ENCODE results near the gene PSMB4.
"Not testable (repeated sequence)": the region's sequence is repeated elsewhere in the genome, so short reads cannot be mapped to it uniquely, and the experiment has no call there.

The PSMB4 gene

GRCh38 chr1:151386002-151386401, 13.4 kb upstream of the PSMB4 start:
- DNase-seq (ENCODE audit: low spot score) (no peak), FAIRE-seq (no peak)

- not testable (repeated sequence) for DNase-seq (ENCODE audit: low spot score); FAIRE-seq
Measured at GRCh38 chr1:151390221-151391078, 8.9 kb upstream of the PSMB4 start.

DNA sequence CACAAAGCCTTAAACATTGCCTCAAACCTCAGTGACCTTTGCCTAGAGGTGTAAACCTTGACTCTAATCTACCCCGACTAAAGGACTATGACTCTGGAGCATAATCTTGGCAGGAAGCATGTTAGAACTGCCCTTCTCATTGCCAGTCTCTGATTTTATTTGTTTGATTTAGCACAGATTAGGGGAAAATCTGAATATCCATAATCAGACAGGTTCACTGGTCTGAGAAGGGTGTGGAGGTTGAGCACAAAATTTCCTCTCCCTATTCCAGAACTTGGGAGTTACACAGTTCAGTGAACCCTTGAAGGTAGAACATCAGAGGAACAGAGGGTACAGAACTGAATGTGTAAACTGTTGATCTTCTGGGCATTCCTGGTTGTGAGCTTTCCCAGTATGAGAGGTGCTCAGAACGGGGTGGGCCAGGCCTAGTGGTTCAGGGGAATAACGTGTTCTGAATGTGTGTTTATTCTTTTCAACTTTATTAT, 8.3 kb upstream of the PSMB4 start:
- FAIRE-seq (no peak), DNase-seq (ENCODE audit: low spot score) (no peak)

GRCh38 chr1:151393583-151393982, 5.8 kb upstream of the PSMB4 start:
- FAIRE-seq, result no peak

GRCh38 chr1:151396265-151396664, 3.1 kb upstream of the PSMB4 start:
- not testable (repeated sequence) for DNase-seq (ENCODE audit: low spot score); FAIRE-seq

More at GRCh38 chr1:151393583-151393982, 5.8 kb upstream of the PSMB4 start:
- DNase-seq (ENCODE audit: low spot score), result no peak

DNA sequence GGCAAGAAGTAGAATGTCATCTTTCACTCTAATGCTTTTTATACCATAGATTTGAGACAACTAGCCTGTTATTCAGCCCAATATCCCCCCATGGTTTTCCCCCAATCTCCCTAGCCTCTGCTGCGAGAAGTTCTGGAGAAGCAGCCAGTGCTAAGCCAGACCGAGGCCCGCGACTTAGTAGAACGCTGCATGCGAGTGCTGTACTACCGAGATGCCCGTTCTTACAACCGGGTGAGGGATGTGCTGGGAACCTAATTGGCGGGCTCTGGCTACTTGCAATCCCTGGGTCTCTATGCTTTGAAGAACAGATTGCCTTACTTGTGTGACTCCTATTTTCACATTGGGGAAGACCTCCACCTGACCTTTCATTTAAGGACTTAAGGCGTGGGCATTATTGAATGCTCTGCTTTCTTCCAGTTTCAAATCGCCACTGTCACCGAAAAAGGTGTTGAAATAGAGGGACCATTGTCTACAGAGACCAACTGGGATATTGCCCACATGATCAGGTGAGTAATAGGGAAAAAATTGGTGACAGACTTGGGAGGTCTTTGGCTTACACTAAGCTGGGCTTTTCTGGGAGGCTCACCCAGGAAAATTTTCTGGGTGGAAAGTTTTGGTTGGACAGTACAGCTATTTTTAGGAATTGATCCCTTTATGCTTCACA, 1.9 kb downstream of the PSMB4 start:
- FAIRE-seq (no peak), DNase-seq (ENCODE audit: low spot score) (no peak)

DNA sequence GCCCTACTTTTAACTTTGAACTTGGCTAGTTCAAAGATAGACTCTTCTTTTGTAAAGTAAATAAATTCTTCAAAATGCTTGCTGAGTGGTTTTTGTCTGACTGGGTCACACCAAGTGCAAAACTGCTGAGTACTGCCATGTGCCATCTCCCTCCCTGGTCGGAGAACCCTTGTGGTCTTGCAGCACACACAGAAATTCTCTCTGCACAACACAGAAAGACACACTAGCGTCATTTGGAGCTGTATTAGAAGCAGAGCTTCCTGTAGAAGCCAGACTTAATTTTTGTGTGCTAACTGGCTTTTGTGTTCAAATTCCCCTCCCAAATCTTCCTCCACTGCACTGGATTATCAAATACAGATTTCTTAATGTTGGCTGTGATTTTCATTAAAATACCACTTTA, 2.5 kb downstream of the PSMB4 start:
- no peak for FAIRE-seq
- no peak for DNase-seq (ENCODE audit: low spot score)

GRCh38 chr1:151402764-151403163, 3.4 kb downstream of the PSMB4 start:
- FAIRE-seq (no peak), DNase-seq (ENCODE audit: low spot score) (no peak)

- DNase-seq (ENCODE audit: low spot score) (no peak), FAIRE-seq (no peak)
Measured at GRCh38 chr1:151403612-151404011, 4.2 kb downstream of the PSMB4 start.

DNA sequence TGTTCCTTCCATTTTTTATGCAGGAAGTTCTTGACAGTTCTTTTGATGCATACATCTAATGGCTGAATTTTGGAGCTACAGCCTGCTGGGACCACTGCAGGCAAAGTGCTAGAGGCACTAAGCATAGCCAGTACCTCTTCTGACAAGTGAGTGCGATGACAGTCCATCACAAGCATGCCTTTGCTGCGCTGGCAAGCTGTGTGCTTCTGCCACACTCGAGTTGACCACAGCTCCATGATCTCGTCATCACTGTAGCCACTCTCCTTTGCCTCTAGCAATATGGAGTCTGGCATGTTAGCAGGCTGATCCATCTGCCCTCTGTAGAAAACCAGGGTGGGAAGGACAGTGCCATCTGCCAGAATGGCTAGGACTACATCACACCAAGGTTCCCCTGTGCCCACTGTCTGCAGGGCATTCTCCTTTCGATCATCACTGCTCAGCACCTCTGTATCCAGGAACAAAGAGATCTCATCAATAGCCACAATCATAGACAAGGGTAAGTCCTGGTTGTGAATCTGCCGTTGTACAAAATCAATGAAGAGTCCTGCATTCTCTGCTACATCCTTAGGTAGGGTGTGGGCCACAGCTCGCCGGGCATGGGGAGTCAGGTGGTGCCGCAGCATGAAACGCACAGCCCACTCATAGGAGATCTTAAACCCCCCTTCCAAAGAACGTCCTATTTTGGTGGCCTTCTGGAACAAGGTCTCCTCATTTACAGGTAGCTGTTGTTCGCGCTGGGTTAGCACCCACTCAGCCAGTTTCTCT, 6.0 kb downstream of the PSMB4 start:
- FAIRE-seq, result no peak
- no peak for DNase-seq (ENCODE audit: low spot score)

DNA sequence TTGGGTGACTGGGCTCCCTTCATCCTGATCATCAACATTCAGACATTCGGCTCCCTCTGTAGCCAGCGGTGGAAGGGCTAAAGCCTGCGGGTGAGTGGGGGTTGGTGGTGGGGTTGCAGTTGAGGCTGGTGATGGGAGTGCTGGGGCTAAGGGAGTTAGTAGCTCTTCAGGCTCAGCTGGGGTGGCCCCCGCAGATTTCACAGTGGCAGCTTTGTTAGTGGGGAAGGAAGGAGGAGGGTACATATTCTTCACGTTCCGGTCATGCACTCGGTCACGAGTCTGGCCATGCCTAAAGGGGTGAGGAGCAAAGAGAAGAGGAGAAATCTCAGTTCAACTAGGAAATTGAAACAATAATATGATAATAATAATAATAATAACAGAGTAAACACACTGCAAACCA, 6.8 kb downstream of the PSMB4 start:
- FAIRE-seq, result no peak

GRCh38 chr1:151407304-151407703, 7.9 kb downstream of the PSMB4 start:
- DNase-seq (ENCODE audit: low spot score) (no peak), FAIRE-seq (no peak)

More for the DNA sequence above, 6.8 kb downstream of the PSMB4 start:
- no peak for DNase-seq (ENCODE audit: low spot score)

GRCh38 chr1:151408891-151409290, 9.5 kb downstream of the PSMB4 start:
- FAIRE-seq (no peak), DNase-seq (ENCODE audit: low spot score) (no peak)

GRCh38 chr1:151411884-151412283, 12.5 kb downstream of the PSMB4 start:
- FAIRE-seq, result no peak

GRCh38 chr1:151416231-151416630, 16.9 kb downstream of the PSMB4 start:
- FAIRE-seq, result no peak
- no peak for DNase-seq (ENCODE audit: low spot score)

More at GRCh38 chr1:151411884-151412283, 12.5 kb downstream of the PSMB4 start:
- no peak for DNase-seq (ENCODE audit: low spot score)

- FAIRE-seq, result no peak
- DNase-seq (ENCODE audit: low spot score), result no peak
Measured at GRCh38 chr1:151418081-151418480, 18.7 kb downstream of the PSMB4 start.

GRCh38 chr1:151419819-151420218, 20.4 kb downstream of the PSMB4 start:
- DNase-seq (ENCODE audit: low spot score) (no peak), FAIRE-seq (no peak)

DNA sequence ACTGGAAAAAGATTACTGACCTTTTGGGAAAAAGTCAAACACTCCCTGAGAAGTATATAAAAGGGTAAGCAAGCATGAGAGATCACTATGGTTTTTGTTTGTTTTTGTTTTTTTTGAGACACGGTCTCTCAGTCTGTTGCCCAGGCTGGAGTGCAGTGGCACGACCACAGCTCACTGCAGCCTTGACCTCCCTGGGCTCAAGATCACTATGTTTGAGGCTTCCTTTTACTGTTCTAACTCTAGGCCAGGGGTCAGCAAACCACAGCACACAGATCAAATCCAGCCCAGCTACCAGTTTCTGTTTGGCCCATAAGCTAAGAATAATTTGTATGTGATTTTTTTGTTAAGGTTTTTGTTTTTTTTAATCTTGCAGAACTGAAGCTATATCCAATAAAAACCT, 25.7 kb downstream of the PSMB4 start:
- FAIRE-seq, result no peak
- DNase-seq (ENCODE audit: low spot score), result no peak

DNA sequence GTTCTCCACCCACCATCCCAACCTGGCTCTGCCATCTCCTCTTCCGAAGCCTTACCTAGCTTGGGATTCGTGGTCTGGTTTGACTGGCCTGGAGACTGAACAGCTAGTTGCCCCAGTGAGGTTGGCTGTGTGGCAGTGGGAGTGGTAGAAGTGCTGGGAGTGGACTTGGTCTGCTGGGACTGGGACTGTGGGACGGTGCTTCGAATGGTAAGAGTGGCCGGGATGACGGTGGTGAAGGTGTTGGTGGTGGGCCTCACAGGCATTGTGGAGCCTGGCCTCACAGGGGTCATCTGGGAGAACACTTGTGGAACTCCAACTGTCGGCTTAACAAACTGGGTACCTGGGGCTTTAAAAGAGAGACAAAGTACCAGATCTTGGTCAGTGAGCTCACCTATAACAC, 28.7 kb downstream of the PSMB4 start:
- DNase-seq (ENCODE audit: low spot score), result no peak
- FAIRE-seq, result no peak

- FAIRE-seq, result not testable (repeated sequence)
Measured at GRCh38 chr1:151433827-151434226, 34.5 kb downstream of the PSMB4 start.

GRCh38 chr1:151435174-151435573, 35.8 kb downstream of the PSMB4 start:
- FAIRE-seq (no peak), DNase-seq (ENCODE audit: low spot score) (no peak)

More at GRCh38 chr1:151433827-151434226, 34.5 kb downstream of the PSMB4 start:
- DNase-seq (ENCODE audit: low spot score), result not testable (repeated sequence)

DNA sequence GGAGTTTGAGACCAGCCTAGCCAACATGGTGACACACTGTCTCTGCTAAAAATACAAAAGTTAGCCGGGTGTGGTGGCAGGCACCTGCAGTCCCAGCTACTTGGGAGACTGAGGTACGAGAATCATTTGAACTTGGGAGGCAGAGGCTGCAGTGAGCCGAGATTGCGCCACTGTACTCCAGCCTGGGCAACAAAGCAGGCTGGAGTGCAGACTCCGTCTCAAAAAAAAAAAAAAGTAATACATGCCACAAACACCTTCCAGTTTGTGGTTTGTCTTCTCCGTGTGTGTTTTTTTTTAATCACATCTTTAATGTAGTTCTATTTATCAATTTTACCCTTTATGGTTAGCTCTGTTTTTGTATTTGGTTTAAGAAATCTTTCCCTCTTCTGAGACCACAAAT, 37.6 kb downstream of the PSMB4 start:
- FAIRE-seq (no peak), DNase-seq (ENCODE audit: low spot score) (no peak)
